Prostate gland (tissue), 2 donors: ENCODE data around the gene BCKDK. TPM values are rescaled to one million over a fixed set of nuclear protein-coding genes. Genes with fewer than 3 reads are reported as not detected.
A peak's percentile ranks its signal among the peaks of the same experiment; 100 is the strongest.

ENCODE experiments used
- DNase-seq: peaks from one replicate; pipeline ENCODE4 v3.0.0-alpha.2; 2019; ENCODE audit warnings: low spot score
- H3K27ac ChIP-seq, 2 donors: fragments of 200-600 bp; sonication (generic); 2 replicates each; pipeline ENCODE4 v1.5.1; 2017 to 2019
- H3K27me3 ChIP-seq: fragments of 200-600 bp; sonication (generic); replicated peaks from 2 replicates; pipeline ENCODE4 v1.5.1; 2019; ENCODE audit not compliant: insufficient read depth
- H3K36me3 ChIP-seq, 2 donors: fragments of 200-600 bp; sonication (generic); 1 replicate in 1 of 2; 2 replicates in 1 of 2; pipeline versions ENCODE4 v1.5.1 to v1.8.1; 2017 to 2019
- H3K4me1 ChIP-seq: fragments of 200-600 bp; sonication (generic); replicated peaks from 2 replicates; pipeline ENCODE4 v1.5.1; 2019
- H3K4me3 ChIP-seq, 2 donors: fragments of 200-600 bp; sonication (generic); 2 replicates each; pipeline ENCODE4 v1.5.1; 2017 to 2019
- H3K9me3 ChIP-seq: fragments of 200-600 bp; sonication (generic); 2 replicates; pipeline ENCODE4 v1.5.1; 2017
- POLR2A ChIP-seq: fragments of 450-650 bp; IDR thresholded peaks from one replicate; pipeline ENCODE4 v1.6.1; 2016; ENCODE audit warnings: antibody characterized with exemption, mild to moderate bottlenecking
- POLR2AphosphoS5 ChIP-seq: sonication (generic); formaldehyde crosslinking; IDR thresholded peaks from one replicate; pipeline ENCODE4 v1.6.1; 2017; ENCODE audit warnings: antibody characterized with exemption
- WGBS: methylation state at CpG from one replicate; pipeline ENCODE4 v1.1.5; 2018; 5-methylcytosine and 5-hydroxymethylcytosine counted together
- intact Hi-C: fragments of 100-400 bp; cut with DNase I; formaldehyde crosslinking; loops from one replicate; pipeline ENCODE4 v1.14.2; 2022
- total RNA-seq, 2 donors: library from RNA; depleted of rRNA; stranded (reverse); fragments of >200 nt; gene quantifications; one replicate each; pipeline ENCODE4 v1.1.0, GENCODE V29; 2016
- TF ChIP-seq, protein P1 (sequence below), 4 experiments: fragments of 200-600 bp in 2 of 4; fragments of 450-650 bp in 2 of 4; sonication (generic) in 2 of 4; IDR thresholded peaks; 1 replicate in 3 of 4; 2 replicates in 1 of 4; pipeline ENCODE4 v1.5.1; 2016 to 2019; ENCODE audit warnings: antibody characterized with exemption in 4 of 4, mild to moderate bottlenecking in 2 of 4, moderate library complexity in 2 of 4

The BCKDK gene
- total RNA-seq, 2 donors from 2014 or later, result 78.5 to 80.6 TPM

DNA sequence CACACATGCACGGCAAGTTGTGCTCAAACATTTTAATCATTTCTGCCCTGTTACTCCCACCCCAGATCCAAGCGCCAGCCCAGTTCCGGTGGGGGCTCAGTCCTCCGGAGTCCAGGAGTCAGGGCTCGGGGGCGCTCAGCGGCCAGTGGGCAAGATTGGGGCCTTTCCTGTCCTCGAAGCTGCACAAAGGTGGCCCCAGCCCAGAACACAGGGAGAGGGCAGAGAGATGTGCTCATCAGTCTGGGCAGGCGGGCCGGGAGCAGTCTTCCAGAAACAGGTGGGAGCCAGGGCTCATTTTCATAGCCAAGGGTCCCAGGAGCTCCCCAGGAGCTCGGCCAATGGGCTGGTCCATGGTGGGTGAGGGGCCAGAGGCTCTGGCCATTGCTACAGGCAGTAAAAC lies 23.2 kb downstream of the BCKDK start:
- DNase-seq, result no peak
- intact Hi-C loops, result no loop called here
- no peaks in the 10 kb centered on the region for H3K9me3 ChIP-seq
- no peaks in the 10 kb centered on the region for H3K27me3 ChIP-seq
- peaks cover 0 to 4% of the 10 kb centered on the region in 2 donors for H3K36me3 ChIP-seq
- peak overlapping the region; percentile 92 to 94 for H3K27ac ChIP-seq
- H3K4me1 ChIP-seq, result peaks cover 38% of the 10 kb centered on the region
- TF ChIP-seq POLR2AphosphoS5, result no peak
- TF ChIP-seq, protein P1, sequence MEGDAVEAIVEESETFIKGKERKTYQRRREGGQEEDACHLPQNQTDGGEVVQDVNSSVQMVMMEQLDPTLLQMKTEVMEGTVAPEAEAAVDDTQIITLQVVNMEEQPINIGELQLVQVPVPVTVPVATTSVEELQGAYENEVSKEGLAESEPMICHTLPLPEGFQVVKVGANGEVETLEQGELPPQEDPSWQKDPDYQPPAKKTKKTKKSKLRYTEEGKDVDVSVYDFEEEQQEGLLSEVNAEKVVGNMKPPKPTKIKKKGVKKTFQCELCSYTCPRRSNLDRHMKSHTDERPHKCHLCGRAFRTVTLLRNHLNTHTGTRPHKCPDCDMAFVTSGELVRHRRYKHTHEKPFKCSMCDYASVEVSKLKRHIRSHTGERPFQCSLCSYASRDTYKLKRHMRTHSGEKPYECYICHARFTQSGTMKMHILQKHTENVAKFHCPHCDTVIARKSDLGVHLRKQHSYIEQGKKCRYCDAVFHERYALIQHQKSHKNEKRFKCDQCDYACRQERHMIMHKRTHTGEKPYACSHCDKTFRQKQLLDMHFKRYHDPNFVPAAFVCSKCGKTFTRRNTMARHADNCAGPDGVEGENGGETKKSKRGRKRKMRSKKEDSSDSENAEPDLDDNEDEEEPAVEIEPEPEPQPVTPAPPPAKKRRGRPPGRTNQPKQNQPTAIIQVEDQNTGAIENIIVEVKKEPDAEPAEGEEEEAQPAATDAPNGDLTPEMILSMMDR (IDR thresholded peaks at IDR 0.05), result no peak
- no peak for TF ChIP-seq POLR2A
- no peak overlapping the region for H3K4me3 ChIP-seq
- 63% methylated on average over 11 of the region's 11 CpGs for WGBS

DNA sequence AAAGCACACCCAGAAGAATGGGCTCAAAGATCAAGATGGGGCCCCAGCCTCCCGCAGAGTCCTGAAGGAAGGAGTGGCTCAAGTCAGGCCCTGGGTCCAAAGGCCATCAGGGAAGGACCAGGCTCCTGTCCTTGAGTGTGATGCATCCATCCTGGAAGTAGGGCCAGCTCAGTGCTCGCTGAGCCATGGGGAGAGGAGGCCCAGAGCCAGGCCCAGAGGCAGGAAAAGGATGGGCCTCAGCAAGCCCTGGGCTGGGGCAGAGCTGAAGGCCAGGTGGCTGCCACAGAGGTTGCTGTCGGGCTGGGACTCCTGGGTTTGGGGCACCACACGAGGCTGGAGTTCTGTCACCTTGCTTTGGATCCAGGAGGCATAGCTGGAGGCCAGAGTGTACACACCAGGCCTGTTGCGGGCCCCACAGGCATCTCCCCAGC lies 23.7 kb downstream of the BCKDK start:
- peak overlapping the region; percentile 92 to 94 for H3K27ac ChIP-seq
- intact Hi-C loops, result no loop called here
- 54% methylated on average over 4 of the region's 5 CpGs for WGBS
- TF ChIP-seq, protein P1 (IDR thresholded peaks at IDR 0.05), result no peak
- TF ChIP-seq POLR2AphosphoS5 (no peak), POLR2A (no peak)
- H3K4me3 ChIP-seq, result no peak overlapping the region
- peaks cover 38% of the 10 kb centered on the region for H3K4me1 ChIP-seq
- H3K27me3 ChIP-seq, result no peaks in the 10 kb centered on the region
- DNase-seq, result no peak
- H3K36me3 ChIP-seq, result peaks cover 0 to 4% of the 10 kb centered on the region in 2 donors
- no peaks in the 10 kb centered on the region for H3K9me3 ChIP-seq

DNA sequence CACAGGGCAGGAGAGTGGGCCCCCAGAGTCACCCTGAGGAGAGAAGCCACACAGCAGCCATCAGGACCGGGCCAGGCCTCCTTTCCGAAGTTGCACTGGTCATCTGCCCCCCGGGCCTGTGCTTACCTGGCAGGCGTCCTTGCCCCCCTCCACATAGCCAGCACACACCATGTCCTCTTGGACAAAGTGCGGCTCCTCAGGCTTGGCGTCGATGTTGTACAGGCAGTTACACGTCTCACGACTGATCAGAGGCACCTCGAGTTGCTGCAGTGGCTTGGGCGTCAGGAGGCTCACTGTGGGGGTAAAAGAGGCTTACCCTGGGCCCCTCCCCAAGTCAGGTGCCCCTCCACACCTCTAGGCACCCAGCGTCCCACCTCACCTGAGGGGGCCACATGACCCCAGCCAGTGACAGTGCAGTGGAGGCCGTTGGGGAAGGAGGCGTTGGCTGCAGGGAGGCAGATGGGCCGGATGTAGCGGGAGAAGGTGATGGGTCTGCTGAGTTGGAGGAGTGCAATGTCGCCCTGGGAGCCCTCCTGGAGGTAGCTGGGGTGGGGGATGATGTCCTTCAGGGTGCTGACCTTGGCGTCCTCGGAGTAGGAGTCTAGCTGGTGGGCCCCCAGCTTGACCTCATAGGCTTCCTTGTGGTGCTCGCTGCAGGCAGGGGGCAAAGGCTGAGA lies 24.3 kb downstream of the BCKDK start:
- Histone ChIP-seq H3K4me1 (peaks cover 36% of the 10 kb centered on the region), H3K9me3 (no peaks in the 10 kb centered on the region), H3K36me3 (peaks cover 0 to 1% of the 10 kb centered on the region in 2 donors), H3K27me3 (no peaks in the 10 kb centered on the region), H3K4me3 (no peak overlapping the region), H3K27ac (peak overlapping the region; percentile 92 to 94)
- WGBS, result 65% methylated on average over 20 of the region's 20 CpGs
- TF ChIP-seq POLR2AphosphoS5 (no peak), POLR2A (no peak)
- TF ChIP-seq, protein P1 (IDR thresholded peaks at IDR 0.05), result no peak
- intact Hi-C loops, result no loop called here
- no peak for DNase-seq

DNA sequence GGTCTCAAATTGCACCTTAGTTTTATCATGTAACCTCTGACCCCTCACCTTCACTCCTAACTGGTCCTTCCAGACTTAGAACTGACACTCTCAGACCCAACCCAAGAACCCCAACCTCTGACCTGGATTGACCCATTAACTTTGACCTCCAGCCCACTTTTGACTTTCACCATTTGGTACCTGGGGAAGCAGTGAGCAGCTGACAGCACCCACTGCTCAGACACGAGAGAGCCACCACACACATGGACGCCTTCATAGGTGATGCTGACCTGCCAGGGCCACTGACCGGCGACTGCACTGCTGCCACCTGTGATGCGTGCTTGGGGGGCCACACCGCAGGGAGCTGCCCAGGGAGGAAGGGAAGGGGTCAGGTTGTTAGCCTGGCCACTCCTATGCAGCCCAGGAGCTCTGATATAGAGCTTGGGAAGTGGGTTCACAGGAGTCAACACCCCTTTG lies 24.9 kb downstream of the BCKDK start:
- Histone ChIP-seq H3K4me3 (no peak overlapping the region), H3K9me3 (no peaks in the 10 kb centered on the region), H3K36me3 (no peaks in the 10 kb centered on the region), H3K4me1 (peaks cover 31% of the 10 kb centered on the region), H3K27ac (peak overlapping the region; percentile 92 to 94), H3K27me3 (no peaks in the 10 kb centered on the region)
- 84% methylated on average over 6 of the region's 6 CpGs for WGBS
- no peak for DNase-seq
- intact Hi-C loops, result no loop called here
- TF ChIP-seq POLR2AphosphoS5 (no peak), POLR2A (no peak)
- TF ChIP-seq, protein P1 (IDR thresholded peaks at IDR 0.05), result no peak

DNA sequence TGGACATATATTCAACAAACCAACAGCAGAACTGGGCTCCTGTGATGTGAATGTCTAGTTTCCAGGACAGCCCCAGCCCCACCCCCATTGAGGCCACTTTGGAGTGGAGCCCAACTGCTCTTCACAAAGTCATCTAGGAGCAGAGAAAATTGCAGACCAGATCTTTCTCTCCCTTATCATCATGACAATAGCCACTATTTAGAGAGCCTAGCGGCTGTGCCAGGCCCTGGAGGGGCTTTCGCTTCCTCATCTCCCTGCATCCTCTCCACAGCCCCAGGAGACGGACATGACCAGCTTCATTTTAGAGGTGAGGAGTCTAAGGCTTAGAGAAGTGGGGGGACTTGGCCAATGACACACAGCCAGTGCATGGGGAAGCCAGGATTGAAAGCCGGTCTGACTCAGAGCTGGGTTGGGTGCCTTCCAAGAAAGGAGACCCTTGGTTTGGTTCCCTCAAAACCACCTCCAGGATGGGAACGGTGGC lies 25.9 kb downstream of the BCKDK start:
- TF ChIP-seq POLR2A, result no peak
- no peak for TF ChIP-seq POLR2AphosphoS5
- TF ChIP-seq, protein P1 (IDR thresholded peaks at IDR 0.05), result no peak
- no peaks in the 10 kb centered on the region for H3K36me3 ChIP-seq
- H3K4me1 ChIP-seq, result peaks cover 24% of the 10 kb centered on the region
- DNase-seq, result no peak
- 22% methylated on average over 5 of the region's 5 CpGs for WGBS
- H3K9me3 ChIP-seq, result no peaks in the 10 kb centered on the region
- H3K4me3 ChIP-seq, result peak overlapping the region; percentile 62 to 69
- intact Hi-C loops, result no loop called here
- peak overlapping the region; percentile 92 to 94 for H3K27ac ChIP-seq
- no peaks in the 10 kb centered on the region for H3K27me3 ChIP-seq
